Superior temporal gyrus (tissue), 1 donor: Measurements from ENCODE around the gene PROX2.

ENCODE experiments used
- DNase-seq: peaks from one replicate; pipeline ENCODE4 v3.0.0-alpha.2; 2016; ENCODE audit errors: extremely low spot score

PROX2 gene

GRCh38 chr14:74909911-74910310 lies 34.0 kb upstream of the PROX2 start:
- no peak for DNase-seq

GRCh38 chr14:74909501-74909900 lies 33.6 kb upstream of the PROX2 start:
- no peak for DNase-seq

GRCh38 chr14:74908861-74909341 lies 33.0 kb upstream of the PROX2 start:
- no peak for DNase-seq

- no peak for DNase-seq
Observed at GRCh38 chr14:74907744-74908143, 31.8 kb upstream of the PROX2 start.

- DNase-seq, result no peak
Observed at GRCh38 chr14:74906925-74907521, 31.1 kb upstream of the PROX2 start.

- peak; percentile 82 for DNase-seq
Observed at GRCh38 chr14:74905595-74906142, 29.7 kb upstream of the PROX2 start.

GRCh38 chr14:74904635-74905503 lies 28.9 kb upstream of the PROX2 start:
- DNase-seq, result no peak

- no peak for DNase-seq
Observed at GRCh38 chr14:74902941-74903705, 27.2 kb upstream of the PROX2 start.

- DNase-seq, result no peak
Observed at GRCh38 chr14:74898694-74899093, 22.7 kb upstream of the PROX2 start.

- no peak for DNase-seq
Observed at GRCh38 chr14:74898083-74898482, 22.1 kb upstream of the PROX2 start.

- no peak for DNase-seq
Observed at GRCh38 chr14:74897642-74898041, 21.7 kb upstream of the PROX2 start.

- DNase-seq, result no peak
Observed at GRCh38 chr14:74896400-74896799, 20.5 kb upstream of the PROX2 start.

GRCh38 chr14:74893614-74894091 lies 17.7 kb upstream of the PROX2 start:
- DNase-seq, result no peak

GRCh38 chr14:74892745-74893144 lies 16.8 kb upstream of the PROX2 start:
- DNase-seq, result no peak

- no peak for DNase-seq
Observed at GRCh38 chr14:74891870-74892269, 15.9 kb upstream of the PROX2 start.

- DNase-seq, result no peak
Observed at GRCh38 chr14:74890262-74890661, 14.3 kb upstream of the PROX2 start.

GRCh38 chr14:74888164-74889158 lies 12.5 kb upstream of the PROX2 start:
- no peak for DNase-seq

GRCh38 chr14:74886001-74886400 lies 10.1 kb upstream of the PROX2 start:
- DNase-seq, result no peak

GRCh38 chr14:74882103-74882920 lies 6.4 kb upstream of the PROX2 start:
- DNase-seq, result no peak
